A549 treated with CORT108297 at 1 μM for 4 hours (cell line): Measurements from ENCODE around the gene ZBTB40. TPM values are rescaled to one million over a fixed set of nuclear protein-coding genes. Genes with fewer than 3 reads are reported as not detected.

Source experiments
- total RNA-seq: library from RNA; stranded (reverse); fragments of 200-300 nt; extraction: Qiagen RNA extraction; gene quantifications from 5 replicates; pipeline ENCODE4 v1.2.3, GENCODE V29; 2022

Gene ZBTB40
- total RNA-seq, result 5.0 to 5.7 TPM (median 5.3 TPM) in 5 replicates

GRCh38 chr1:22451702-22452480 lies at the start of gene ZBTB40:
ZBTB40 (plus strand) TSS chr1:22451851; CDS start chr1:22489949, 38,098 bp downstream.

GRCh38 chr1:22562584-22563583 lies 111.2 kb downstream of the ZBTB40 start, which contains the start of gene EPHA8:
EPHA8 (plus strand) TSS chr1:22563489; CDS start chr1:22563636, 147 bp downstream.

Other genes with a start within 250 kb of the ZBTB40 start
- 0.03 to 0.08 TPM (median 0.05 TPM) in 4 of 5 replicates, not detected in the other for gene EPHA8, start 111.6 kb downstream of the ZBTB40 start, total RNA-seq
- gene C1QA, start 184.8 kb downstream of the ZBTB40 start, total RNA-seq, result not detected in 5 replicates
- not detected in 5 replicates for gene C1QC, start 191.8 kb downstream of the ZBTB40 start, total RNA-seq
- not detected in 5 replicates for gene C1QB, start 201.4 kb downstream of the ZBTB40 start, total RNA-seq